Smooth muscle cell of bladder (primary cell): ENCODE data around the gene DTD2. TPM values are rescaled to one million over a fixed set of nuclear protein-coding genes. Genes with fewer than 3 reads are reported as not detected.

Source experiments
- total RNA-seq: library from RNA; depleted of rRNA; stranded (reverse); fragments of >200 nt; gene quantifications from 2 replicates; pipeline ENCODE4 v1.2.3, GENCODE V29; 2014

DTD2 gene
- total RNA-seq: 40.2 and 53.6 TPM in 2 replicates

GRCh38 chr14:31456841-31457664 is at the start of gene DTD2:
Gene DTD2, minus strand, starts transcription at chr14:31457506. Its CDS starts 113 bp downstream, at chr14:31457393.

GRCh38 chr14:31487886-31488285 is 30.6 kb upstream of the DTD2 start, which contains the start of gene GPR33:
Gene GPR33, minus strand, starts transcription at chr14:31488039. Its CDS starts 4,074 bp downstream, at chr14:31483965.

GRCh38 chr14:31420319-31421111 is 36.8 kb downstream of the DTD2 start, which contains the start of gene HEATR5A:
Gene HEATR5A, minus strand, starts transcription at chr14:31420550. Its CDS starts 17,575 bp downstream, at chr14:31402975.

Other genes with a start within 250 kb of the DTD2 start
- gene HECTD1, start 249.7 kb downstream of the DTD2 start, total RNA-seq: 290 and 309 TPM in 2 replicates
- 75.1 and 75.9 TPM in 2 replicates for gene HEATR5A, start 37.0 kb downstream of the DTD2 start, total RNA-seq
- gene GPR33, start 30.5 kb upstream of the DTD2 start, total RNA-seq: not detected in 2 replicates
- gene NUBPL, start 103.9 kb upstream of the DTD2 start, total RNA-seq: 8.6 and 9.5 TPM in 2 replicates